ENCODE measurements around the gene CAMK2D.

DNA sequence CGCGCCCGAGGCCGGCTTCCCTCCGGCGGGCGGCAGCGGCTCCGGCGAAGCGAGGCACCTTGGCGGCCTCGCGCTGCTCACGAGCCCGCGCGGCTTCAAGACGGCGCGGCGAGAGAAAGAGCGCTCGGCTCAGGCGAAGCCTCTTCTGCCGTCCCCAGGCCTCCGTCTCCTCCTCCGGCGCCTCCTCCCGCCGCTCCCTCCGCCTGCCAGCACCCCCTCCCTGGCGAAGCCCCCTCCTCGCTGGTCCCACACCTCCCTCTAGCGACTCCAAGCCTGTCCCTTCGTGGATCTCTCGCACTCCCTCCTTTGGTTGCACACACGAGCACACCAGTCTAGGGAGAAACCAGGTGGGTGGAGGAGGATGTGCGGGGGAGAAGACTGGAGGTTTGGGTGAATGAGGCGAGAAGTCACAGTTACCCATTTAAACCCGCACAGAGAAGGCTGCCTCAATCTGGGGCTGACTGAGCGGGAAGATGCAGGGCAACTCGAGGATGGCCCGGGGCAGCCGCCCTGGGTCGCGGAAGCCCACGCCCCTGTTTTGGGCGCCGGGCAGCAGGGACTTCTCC, at the start of gene CAMK2D:
- TF ChIP-seq POLR2AphosphoS5 (IDR thresholded peaks at IDR 0.05; ENCODE audit: low read depth, low read length): peak; percentile 60; the same call in 1 of the 2 replicates
- TF ChIP-seq TAF1 (IDR thresholded peaks at IDR 0.05; ENCODE audit: borderline replicate concordance, insufficient read depth, low read length): peak; percentile 30; the same call in 1 of the 2 replicates

Measured in PFSK-1 (cell line).